GM12874 (cell line): ENCODE measurements around the gene MAP3K1.

ENCODE experiments used
- CTCF ChIP-seq: IDR thresholded peaks from 2 replicates; pipeline ENCODE4 v1.5.1; 2011; ENCODE audit warnings: low read depth, mild to moderate bottlenecking, control low read depth, low read length, moderate library complexity; ENCODE audit not compliant: insufficient read depth

The MAP3K1 gene

GRCh38 chr5:56861893-56862485, 46.6 kb downstream of the MAP3K1 start:
- no peak for TF ChIP-seq CTCF

- no peak for TF ChIP-seq CTCF
Measured at GRCh38 chr5:56862909-56863308, 47.6 kb downstream of the MAP3K1 start.

GRCh38 chr5:56871777-56872176, 56.4 kb downstream of the MAP3K1 start:
- no peak for TF ChIP-seq CTCF

- TF ChIP-seq CTCF, result no peak
Measured at GRCh38 chr5:56873056-56873455, 57.7 kb downstream of the MAP3K1 start.

GRCh38 chr5:56876327-56876726, 61.0 kb downstream of the MAP3K1 start:
- TF ChIP-seq CTCF, result no peak

GRCh38 chr5:56881571-56881970, 66.2 kb downstream of the MAP3K1 start:
- no peak for TF ChIP-seq CTCF

- TF ChIP-seq CTCF, result no peak
Measured at GRCh38 chr5:56893251-56893951, 78.1 kb downstream of the MAP3K1 start.
